ENCODE data around the gene ACO1.

Gene ACO1

GRCh38 chr9:32382565-32383320 lies 1.7 kb upstream of the ACO1 start:
- no peak for DNase-seq

GRCh38 chr9:32384002-32384363 lies 460 bp upstream of the ACO1 start:
- DNase-seq = no peak

- DNase-seq = peak; percentile 7
Observed at GRCh38 chr9:32385152-32385884, 875 bp downstream of the ACO1 start.

GRCh38 chr9:32385885-32386283 lies 1.4 kb downstream of the ACO1 start:
- no peak for DNase-seq

- DNase-seq = no peak
Observed at GRCh38 chr9:32387256-32387655, 2.8 kb downstream of the ACO1 start.

- no peak for DNase-seq
Observed at GRCh38 chr9:32389365-32389764, 4.9 kb downstream of the ACO1 start.

GRCh38 chr9:32393911-32394310 lies 9.5 kb downstream of the ACO1 start:
- DNase-seq = no peak

GRCh38 chr9:32394381-32395049 lies 10.1 kb downstream of the ACO1 start:
- peak; percentile 17 for DNase-seq

GRCh38 chr9:32395510-32396216 lies 11.2 kb downstream of the ACO1 start:
- peak; percentile 94 for DNase-seq

GRCh38 chr9:32398207-32398606 lies 13.8 kb downstream of the ACO1 start:
- DNase-seq = peak; percentile 34

- no peak for DNase-seq
Observed at GRCh38 chr9:32399110-32399815, 14.8 kb downstream of the ACO1 start.

- no peak for DNase-seq
Observed at GRCh38 chr9:32401488-32401887, 17.0 kb downstream of the ACO1 start.

GRCh38 chr9:32403567-32404260 lies 19.3 kb downstream of the ACO1 start:
- DNase-seq = no peak

- DNase-seq = no peak
Observed at GRCh38 chr9:32404402-32404801, 20.0 kb downstream of the ACO1 start.

GRCh38 chr9:32404856-32405255 lies 20.4 kb downstream of the ACO1 start:
- DNase-seq = no peak

- DNase-seq = no peak
Observed at GRCh38 chr9:32405506-32405905, 21.1 kb downstream of the ACO1 start.

- DNase-seq = no peak
Observed at GRCh38 chr9:32406046-32406445, 21.6 kb downstream of the ACO1 start.

- no peak for DNase-seq
Observed at GRCh38 chr9:32411753-32412152, 27.3 kb downstream of the ACO1 start.

- no peak for DNase-seq
Observed at GRCh38 chr9:32412440-32412839, 28.0 kb downstream of the ACO1 start.

GRCh38 chr9:32413424-32413823 lies 29.0 kb downstream of the ACO1 start:
- no peak for DNase-seq

GRCh38 chr9:32414856-32415255 lies 30.4 kb downstream of the ACO1 start:
- DNase-seq = no peak

- no peak for DNase-seq
Observed at GRCh38 chr9:32419921-32420320, 35.5 kb downstream of the ACO1 start.

Measured in fibroblast of skin of abdomen (primary cell).